ENCODE measurements around the gene KERA.

DNA sequence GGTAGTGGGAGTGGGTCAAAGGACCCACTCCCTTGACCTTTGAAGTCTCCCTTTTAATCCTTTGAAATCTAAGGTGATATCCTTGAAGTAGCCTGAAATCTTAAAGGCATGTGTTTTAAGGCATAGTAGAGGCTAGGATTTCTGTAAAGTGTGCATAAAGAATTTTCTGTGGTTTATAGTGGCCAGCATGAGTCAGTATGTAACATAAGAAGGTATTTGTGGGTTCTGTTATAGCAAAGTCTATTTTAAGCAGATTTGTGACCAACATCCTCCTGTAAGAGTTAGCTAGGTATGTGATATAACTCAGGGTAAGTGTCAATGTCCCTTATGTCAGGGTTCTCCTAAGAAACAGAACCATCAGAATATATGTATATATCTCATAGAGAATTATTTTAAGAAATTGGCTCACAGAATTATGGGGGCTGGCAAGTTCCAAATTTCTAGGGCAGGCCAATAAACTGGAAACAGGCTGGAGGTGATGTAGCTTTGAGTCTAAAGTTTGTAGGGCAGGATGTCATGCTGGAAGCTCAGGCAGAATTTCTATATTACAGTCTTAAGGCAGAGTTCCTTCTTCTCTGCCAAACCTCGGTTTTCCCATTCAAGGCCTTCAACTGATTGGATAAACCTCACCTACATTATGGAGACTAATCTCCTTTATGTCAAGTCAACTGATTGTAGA, 34.4 kb downstream of the KERA start:
- no peak for TF ChIP-seq POLR2A (IDR thresholded peaks at IDR 0.05)
- TF ChIP-seq, protein P1, sequence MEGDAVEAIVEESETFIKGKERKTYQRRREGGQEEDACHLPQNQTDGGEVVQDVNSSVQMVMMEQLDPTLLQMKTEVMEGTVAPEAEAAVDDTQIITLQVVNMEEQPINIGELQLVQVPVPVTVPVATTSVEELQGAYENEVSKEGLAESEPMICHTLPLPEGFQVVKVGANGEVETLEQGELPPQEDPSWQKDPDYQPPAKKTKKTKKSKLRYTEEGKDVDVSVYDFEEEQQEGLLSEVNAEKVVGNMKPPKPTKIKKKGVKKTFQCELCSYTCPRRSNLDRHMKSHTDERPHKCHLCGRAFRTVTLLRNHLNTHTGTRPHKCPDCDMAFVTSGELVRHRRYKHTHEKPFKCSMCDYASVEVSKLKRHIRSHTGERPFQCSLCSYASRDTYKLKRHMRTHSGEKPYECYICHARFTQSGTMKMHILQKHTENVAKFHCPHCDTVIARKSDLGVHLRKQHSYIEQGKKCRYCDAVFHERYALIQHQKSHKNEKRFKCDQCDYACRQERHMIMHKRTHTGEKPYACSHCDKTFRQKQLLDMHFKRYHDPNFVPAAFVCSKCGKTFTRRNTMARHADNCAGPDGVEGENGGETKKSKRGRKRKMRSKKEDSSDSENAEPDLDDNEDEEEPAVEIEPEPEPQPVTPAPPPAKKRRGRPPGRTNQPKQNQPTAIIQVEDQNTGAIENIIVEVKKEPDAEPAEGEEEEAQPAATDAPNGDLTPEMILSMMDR (IDR thresholded peaks at IDR 0.05): no peak
- no peak for TF ChIP-seq EP300 (IDR thresholded peaks at IDR 0.05)
